GM10248 (cell line): Measurements from ENCODE around the gene LRRK2.

Experiments
- CTCF ChIA-PET: fragments of 300-600 bp; sonication (Branson Sonifier 250); formaldehyde crosslinking; extraction: SDS; loops from one replicate; lab custom pipeline; 2021; ENCODE audit warnings: antibody characterized with exemption; lab: Yijun Ruan, JAX
- POLR2A ChIA-PET: fragments of 350-650 bp; sonication (Branson Sonifier 250); formaldehyde crosslinking; extraction: SDS; loops from one replicate; lab custom pipeline; 2020; ENCODE audit warnings: antibody characterized with exemption; lab: Yijun Ruan, JAX
- DNase-seq: peaks from one replicate; pipeline ENCODE4 v3.0.0; 2012; ENCODE audit errors: extremely low spot score
- CTCF ChIP-seq: IDR thresholded peaks from 2 replicates; pipeline ENCODE4 v1.5.1; 2012; ENCODE audit warnings: mild to moderate bottlenecking, low read depth; ENCODE audit errors: extremely low read depth, missing control alignments, control extremely low read depth

The LRRK2 gene

GRCh38 chr12:40229690-40230651, 5.2 kb downstream of the LRRK2 start:
- TF ChIP-seq CTCF: no peak
- CTCF ChIA-PET: interaction anchor here (1.1 to 1.7 kb wide), 2 partner anchors 8 to 10 kb away, joined by 3 read pairs; no protein-coding TSS in a partner anchor
- POLR2A ChIA-PET: no interaction called here
- no peak for DNase-seq

DNA sequence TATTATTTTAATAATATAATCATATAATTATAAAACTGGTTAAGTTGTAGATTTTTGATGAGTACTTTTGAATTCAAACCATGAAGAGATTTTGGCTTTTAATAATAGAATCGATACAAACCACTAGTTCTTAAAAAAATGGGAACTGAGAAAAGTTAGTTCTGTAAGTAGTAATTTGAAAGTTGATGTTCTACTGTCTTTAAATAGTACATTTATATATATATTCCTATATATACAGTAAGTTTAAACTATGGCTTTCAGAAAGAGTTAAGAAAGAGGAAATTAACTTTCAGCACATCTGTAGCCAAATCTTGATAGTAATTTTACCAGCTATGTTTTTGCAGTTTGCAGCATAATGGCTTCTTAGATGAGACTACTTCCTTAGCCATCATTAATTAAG, 7.8 kb downstream of the LRRK2 start:
- POLR2A ChIA-PET: interaction anchor here (0.7 kb wide), 1 partner anchor 87 kb away, joined by 3 read pairs; no protein-coding TSS in a partner anchor
- CTCF ChIA-PET: no interaction called here
- DNase-seq: no peak
- TF ChIP-seq CTCF: no peak

DNA sequence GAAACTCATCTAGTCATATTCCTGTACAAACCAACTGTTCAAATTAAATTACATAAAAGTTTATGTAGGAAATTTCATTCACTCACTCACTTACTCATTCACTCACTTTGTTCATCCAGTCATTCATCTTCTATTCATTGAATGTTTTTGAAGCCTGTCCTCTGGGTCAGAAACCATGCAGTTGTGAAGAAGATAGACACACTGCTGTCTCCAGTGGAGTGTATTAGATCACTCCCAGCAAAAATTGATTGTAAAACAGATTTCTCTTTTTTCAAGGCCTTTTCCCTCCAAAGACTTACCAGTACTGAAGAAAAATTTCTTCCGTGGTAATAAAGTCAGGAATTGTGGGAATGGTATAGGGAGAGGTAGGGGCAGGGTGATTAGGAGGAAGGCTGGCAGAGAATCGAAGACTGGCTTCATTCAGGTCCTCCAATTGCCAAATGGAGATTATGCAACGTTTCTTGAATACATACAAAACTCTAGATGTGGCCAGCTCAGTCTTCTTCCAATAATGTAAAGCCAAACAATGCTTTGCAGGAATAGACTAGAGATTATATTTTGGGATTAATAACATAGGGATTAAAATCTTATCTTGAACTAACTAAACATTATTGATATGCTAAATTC, 9.1 kb downstream of the LRRK2 start:
- CTCF ChIA-PET: no interaction called here
- DNase-seq: no peak
- POLR2A ChIA-PET: no interaction called here
- TF ChIP-seq CTCF: no peak

DNA sequence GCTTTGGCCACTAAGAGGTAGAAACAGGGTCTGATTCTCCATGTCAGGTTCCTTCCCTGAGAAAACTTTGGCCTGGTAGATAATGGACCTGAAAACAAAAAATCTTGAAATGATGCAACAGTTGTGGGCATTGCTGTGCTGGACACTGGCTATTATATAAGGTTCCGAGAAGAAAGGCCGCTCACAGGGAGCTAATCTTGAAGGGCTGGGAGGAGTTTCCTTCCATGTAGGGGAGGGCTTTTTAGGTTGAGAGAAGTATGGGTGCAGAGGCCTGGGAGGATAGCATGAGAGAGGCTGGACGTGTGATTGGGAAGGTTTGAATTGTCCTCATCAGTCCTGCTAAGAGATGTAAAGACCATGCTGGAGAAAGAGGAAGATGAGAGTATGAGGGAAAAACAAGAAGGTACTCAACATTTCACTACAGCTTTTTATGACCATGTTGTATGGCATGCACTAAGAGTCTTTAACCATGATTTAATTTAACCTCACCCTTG, 11.6 kb downstream of the LRRK2 start:
- ChIA-PET POLR2A (no interaction called here), CTCF (no interaction called here)
- DNase-seq: no peak
- no peak for TF ChIP-seq CTCF

- TF ChIP-seq CTCF: no peak
- POLR2A ChIA-PET: no interaction called here
- CTCF ChIA-PET: interaction anchor here (0.7 to 1.9 kb wide), 5 partner anchors 9 to 31 kb away, joined by 3 to 4 read pairs (median 4); no protein-coding TSS in a partner anchor
- DNase-seq: no peak
Measured at GRCh38 chr12:40238266-40238902, 13.6 kb downstream of the LRRK2 start.

- no peak for TF ChIP-seq CTCF
- CTCF ChIA-PET: interaction anchor here (0.7 to 1.9 kb wide), 4 partner anchors 8 to 29 kb away, joined by 3 to 4 read pairs (median 4); no protein-coding TSS in a partner anchor
- DNase-seq: no peak
- POLR2A ChIA-PET: no interaction called here
Measured at GRCh38 chr12:40238979-40239378, 14.2 kb downstream of the LRRK2 start.
